Hepatocyte (in vitro differentiated cells): ENCODE results near the gene CDH26. TPM values are rescaled to one million over a fixed set of nuclear protein-coding genes. Genes with fewer than 3 reads are reported as not detected.

Source experiments
- DNase-seq: peaks from one replicate; pipeline ENCODE4 v3.0.0-alpha.2; 2016; ENCODE audit warnings: low spot score
- H2AFZ ChIP-seq: fragments of 200-600 bp; sonication (generic); 2 replicates; pipeline ENCODE4 v1.6.0; 2016; ENCODE audit warnings: antibody characterized with exemption, mild to moderate bottlenecking
- H3K27ac ChIP-seq: fragments of 200-600 bp; sonication (generic); 2 replicates; pipeline ENCODE4 v1.5.1; 2016; ENCODE audit warnings: mild to moderate bottlenecking
- H3K27me3 ChIP-seq: fragments of 200-600 bp; sonication (generic); 2 replicates; pipeline ENCODE4 v1.6.1; 2016
- H3K36me3 ChIP-seq: fragments of 200-600 bp; sonication (generic); replicated peaks from 2 replicates; pipeline ENCODE4 v1.5.1; 2016; ENCODE audit warnings: low read depth; ENCODE audit not compliant: insufficient read depth
- H3K4me1 ChIP-seq: fragments of 200-600 bp; sonication (generic); 2 replicates; pipeline ENCODE4 v1.5.1; 2016; ENCODE audit warnings: mild to moderate bottlenecking, moderate library complexity; ENCODE audit not compliant: insufficient read depth
- H3K4me2 ChIP-seq: fragments of 200-600 bp; sonication (generic); 2 replicates; pipeline ENCODE4 v1.6.0; 2016
- H3K4me3 ChIP-seq: fragments of 200-600 bp; sonication (generic); 2 replicates; pipeline ENCODE4 v1.5.1; 2016; ENCODE audit warnings: mild to moderate bottlenecking
- H3K79me2 ChIP-seq: fragments of 200-600 bp; sonication (generic); 2 replicates; pipeline ENCODE4 v1.6.0; 2017; ENCODE audit warnings: mild to moderate bottlenecking
- H3K9me2 ChIP-seq: fragments of 200-600 bp; sonication (generic); replicated peaks from 2 replicates; pipeline ENCODE4 v1.6.0; 2017; ENCODE audit warnings: mild to moderate bottlenecking; ENCODE audit not compliant: insufficient read depth
- H3K9me3 ChIP-seq: fragments of 200-600 bp; sonication (generic); 2 replicates; pipeline ENCODE4 v1.5.1; 2016; ENCODE audit warnings: low read depth, mild to moderate bottlenecking
- H4K20me1 ChIP-seq: fragments of 200-600 bp; sonication (generic); 2 replicates; pipeline ENCODE4 v1.6.0; 2016; ENCODE audit warnings: mild to moderate bottlenecking; ENCODE audit not compliant: insufficient read depth, poor library complexity, severe bottlenecking
- CTCF ChIP-seq: fragments of 200-600 bp; sonication (generic); IDR thresholded peaks from 2 replicates; pipeline ENCODE4 v1.5.1; 2016; ENCODE audit warnings: antibody characterized with exemption, mild to moderate bottlenecking; ENCODE audit not compliant: poor library complexity
- EZH2 ChIP-seq: fragments of 200-600 bp; sonication (generic); IDR thresholded peaks from 2 replicates; pipeline ENCODE4 v1.6.1; 2016; ENCODE audit warnings: antibody characterized with exemption, mild to moderate bottlenecking, borderline replicate concordance
- EZH2phosphoT487 ChIP-seq: fragments of 200-600 bp; sonication (generic); IDR thresholded peaks from one replicate; pipeline ENCODE4 v1.6.1; 2018; ENCODE audit warnings: antibody characterized with exemption, mild to moderate bottlenecking, low read depth, moderate library complexity; ENCODE audit not compliant: unreplicated experiment, severe bottlenecking
- WGBS: methylation state at CpG from one replicate; pipeline ENCODE4 v1.1.6; 2016; ENCODE audit warnings: low lambda C conversion rate; ENCODE audit errors: missing lambda C conversion rate; 5-methylcytosine and 5-hydroxymethylcytosine counted together
- polyA plus RNA-seq: library from polyadenylated mRNA; unstranded; fragments of >200 nt; fragmentation: Nextera tagmentation; extraction: Ambion mirVana; gene quantifications from 2 replicates; pipeline ENCODE4 v1.2.1, GENCODE V29; 2016
- total RNA-seq: library from RNA; depleted of rRNA; stranded (reverse); fragments of >200 nt; gene quantifications from 2 replicates; pipeline ENCODE4 v1.2.3, GENCODE V29; 2014

Gene CDH26
- total and polyA plus RNA-seq, 2 experiments from 2014 or later: 2.2 to 2.3 TPM

- Histone ChIP-seq H3K27me3 (no peaks in the 10 kb centered on the region), H3K9me3 (no peaks in the 10 kb centered on the region), H3K79me2 (no peaks in the 10 kb centered on the region), H2AFZ (no peak overlapping the region), H3K4me1 (peaks cover 5% of the 10 kb centered on the region), H3K4me2 (no peak overlapping the region), H3K27ac (no peak overlapping the region), H4K20me1 (no peaks in the 10 kb centered on the region), H3K36me3 (no peaks in the 10 kb centered on the region), H3K9me2 (no peaks in the 10 kb centered on the region), H3K4me3 (no peak overlapping the region)
- no peak for TF ChIP-seq EZH2
- TF ChIP-seq EZH2phosphoT487: no peak
- TF ChIP-seq CTCF: no peak
- 86% methylated on average over 6 of the region's 6 CpGs for WGBS
- no peak for DNase-seq
Measured at GRCh38 chr20:59962155-59962554, 3.9 kb downstream of the CDH26 start.

DNA sequence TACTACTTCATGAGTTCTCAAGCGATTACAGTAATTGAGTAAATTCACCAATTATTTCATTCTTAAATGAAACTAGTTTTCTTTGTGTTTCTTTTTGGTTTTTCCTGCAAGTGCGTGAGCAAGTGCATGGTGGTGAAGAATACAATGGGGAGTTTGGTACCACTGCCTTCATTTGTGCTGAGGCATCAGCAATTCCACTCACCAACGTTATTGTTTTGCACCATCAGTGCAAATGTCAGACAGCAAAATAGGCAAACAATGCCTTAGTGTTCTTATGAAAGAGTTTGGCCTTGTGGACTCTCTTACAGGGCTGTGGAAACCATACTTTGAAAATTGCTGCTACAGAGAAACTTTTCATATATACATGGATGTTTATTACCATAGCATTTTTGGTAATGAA, 8.2 kb downstream of the CDH26 start:
- Histone ChIP-seq H3K4me3 (no peak overlapping the region), H3K9me2 (no peaks in the 10 kb centered on the region), H3K79me2 (no peaks in the 10 kb centered on the region), H3K36me3 (no peaks in the 10 kb centered on the region), H3K4me2 (no peak overlapping the region), H2AFZ (no peak overlapping the region), H4K20me1 (no peaks in the 10 kb centered on the region), H3K9me3 (no peaks in the 10 kb centered on the region), H3K27me3 (no peaks in the 10 kb centered on the region), H3K4me1 (no peaks in the 10 kb centered on the region), H3K27ac (no peak overlapping the region)
- no peak for DNase-seq
- TF ChIP-seq EZH2 (no peak), CTCF (no peak), EZH2phosphoT487 (no peak)
- whole genome bisulfite sequencing: 90% methylated on average over 3 of the region's 3 CpGs

GRCh38 chr20:59971428-59971827, 13.2 kb downstream of the CDH26 start:
- no peak overlapping the region for H3K4me3 ChIP-seq
- no peaks in the 10 kb centered on the region for H3K9me2 ChIP-seq
- no peak overlapping the region for H3K27ac ChIP-seq
- no peaks in the 10 kb centered on the region for H3K9me3 ChIP-seq
- no peak overlapping the region for H3K4me2 ChIP-seq
- H3K36me3 ChIP-seq: no peaks in the 10 kb centered on the region
- H3K27me3 ChIP-seq: no peaks in the 10 kb centered on the region
- H3K4me1 ChIP-seq: no peaks in the 10 kb centered on the region
- H3K79me2 ChIP-seq: no peaks in the 10 kb centered on the region
- TF ChIP-seq CTCF: no peak
- TF ChIP-seq EZH2phosphoT487: no peak
- no peaks in the 10 kb centered on the region for H4K20me1 ChIP-seq
- H2AFZ ChIP-seq: no peak overlapping the region
- DNase-seq: no peak
- WGBS: 87% methylated on average over 1 of the region's 1 CpG
